Endometrial microvascular endothelial cells (primary cell): ENCODE measurements around the gene VN1R2. TPM values are rescaled to one million over a fixed set of nuclear protein-coding genes. Genes with fewer than 3 reads are reported as not detected.
"Not testable (repeated sequence)": the region's sequence is repeated elsewhere in the genome, so short reads cannot be mapped to it uniquely, and the experiment has no call there.

ENCODE experiments used
- in situ Hi-C: cut with HindIII; loops from 2 replicates; pipeline ENCODE4 v1.10.0; 2017; ENCODE audit warnings: low sequenced_read_pairs, low pct_unique_long_range_greater_than_20kb; ENCODE audit errors: inconsistent ontology term
- total RNA-seq: library from RNA; depleted of rRNA; stranded (reverse); fragments of >200 nt; gene quantifications from one replicate; pipeline ENCODE4 v1.2.3, GENCODE V29; 2015; ENCODE audit errors: inconsistent ontology term

Gene VN1R2
- not detected for total RNA-seq

GRCh38 chr19:53257715-53258342, at the start of gene VN1R2:
TSS of gene VN1R2 (plus strand) at chr19:53258292. CDS start at chr19:53258376, 84 bp downstream.
- in situ Hi-C loops: not testable (repeated sequence)

GRCh38 chr19:53211554-53211953, 46.5 kb upstream of the VN1R2 start:
- in situ Hi-C loops: not testable (repeated sequence)

- in situ Hi-C loops: no loop called here
Observed at GRCh38 chr19:53212703-53213320, 45.3 kb upstream of the VN1R2 start.

- in situ Hi-C loops: not testable (repeated sequence)
Observed at GRCh38 chr19:53222716-53223115, 35.4 kb upstream of the VN1R2 start.

GRCh38 chr19:53224606-53225005, 33.5 kb upstream of the VN1R2 start:
- in situ Hi-C loops: no loop called here

- in situ Hi-C loops: no loop called here
Observed at GRCh38 chr19:53237114-53237777, 20.8 kb upstream of the VN1R2 start.

GRCh38 chr19:53246498-53246897, 11.6 kb upstream of the VN1R2 start:
- in situ Hi-C loops: no loop called here

GRCh38 chr19:53254411-53255341, 3.4 kb upstream of the VN1R2 start, which contains the start of gene ZNF677:
TSS of gene ZNF677 (minus strand) at chr19:53254873. CDS start at chr19:53251550, 3,323 bp downstream.
- in situ Hi-C loops: no loop called here

GRCh38 chr19:53267623-53268022, 9.5 kb downstream of the VN1R2 start, which contains the start of gene VN1R4:
TSS of gene VN1R4 (minus strand) at chr19:53267723. CDS start at chr19:53267665, 58 bp downstream.
- in situ Hi-C loops: not testable (repeated sequence)

GRCh38 chr19:53269861-53270260, 11.8 kb downstream of the VN1R2 start:
- in situ Hi-C loops: not testable (repeated sequence)

- in situ Hi-C loops: no loop called here
Observed at GRCh38 chr19:53272044-53272443, 14.0 kb downstream of the VN1R2 start.

- in situ Hi-C loops: no loop called here
Observed at GRCh38 chr19:53275480-53275879, 17.4 kb downstream of the VN1R2 start.

GRCh38 chr19:53281947-53282346, 23.9 kb downstream of the VN1R2 start:
- in situ Hi-C loops: not testable (repeated sequence)

- in situ Hi-C loops: no loop called here
Observed at GRCh38 chr19:53285087-53285486, 27.0 kb downstream of the VN1R2 start.

GRCh38 chr19:53290758-53291549, 32.9 kb downstream of the VN1R2 start:
- in situ Hi-C loops: no loop called here

GRCh38 chr19:53294786-53295441, 36.8 kb downstream of the VN1R2 start:
- in situ Hi-C loops: no loop called here

GRCh38 chr19:53301341-53301740, 43.2 kb downstream of the VN1R2 start:
- in situ Hi-C loops: not testable (repeated sequence)
